ENCODE measurements around the gene APH1B. TPM values are rescaled to one million over a fixed set of nuclear protein-coding genes. Genes with fewer than 3 reads are reported as not detected.

Gene APH1B
- total RNA-seq, 1 experiment from 2014 or later = 20.9 TPM

- Histone ChIP-seq H2AK5ac (ENCODE audit: insufficient read length, low read length) (no peak overlapping the region), H3K4me1 (ENCODE audit: insufficient read depth, low read length) (peaks cover 16% of the 10 kb centered on the region), H2BK12ac (ENCODE audit: insufficient read length, low read depth, low read length) (no peak overlapping the region), H3K18ac (ENCODE audit: insufficient read length, low read depth, low read length) (no peak overlapping the region), H2BK15ac (ENCODE audit: low read depth, low read length) (no peak overlapping the region), H2BK5ac (ENCODE audit: insufficient read length, low read length) (no peak overlapping the region), H3K14ac (ENCODE audit: insufficient read depth, low read length) (peak overlapping the region; percentile 25; the same call in 1 of the 2 replicates), H3K56ac (ENCODE audit: insufficient read length, low read depth, low read length) (no peak overlapping the region), H3K9ac (ENCODE audit: extremely low read depth, insufficient read length, low read length) (no peak overlapping the region), H3K23ac (ENCODE audit: insufficient read length, low read depth, low read length) (no peak overlapping the region), H4K5ac (ENCODE audit: insufficient read length, low read depth, low read length) (no peak overlapping the region), H2AFZ (ENCODE audit: low read length) (no peak overlapping the region), H3K27me3 (ENCODE audit: insufficient read depth, low read length) (no peaks in the 10 kb centered on the region), H2BK120ac (ENCODE audit: low read depth, low read length, poor library complexity, severe bottlenecking) (no peak overlapping the region), H3K23me2 (ENCODE audit: insufficient read length, low read depth, low read length, poor library complexity, severe bottlenecking) (peaks cover 6% of the 10 kb centered on the region), H2BK20ac (ENCODE audit: low read depth, low read length, poor library complexity, severe bottlenecking) (no peak overlapping the region), H4K91ac (ENCODE audit: insufficient read length, low read depth, low read length) (no peak overlapping the region), H3K79me1 (ENCODE audit: insufficient read depth, low read depth, low read length, poor library complexity, severe bottlenecking) (no peaks in the 10 kb centered on the region), H4K8ac (replicated peaks; ENCODE audit: insufficient read length, low read depth, low read length) (no peak overlapping the region), H3K9me3 (ENCODE audit: control insufficient read depth, low read depth, low read length) (no peaks in the 10 kb centered on the region), H3K4me2 (ENCODE audit: insufficient read depth, insufficient read length, low read length) (peak overlapping the region; percentile 34), H4K20me1 (ENCODE audit: control insufficient read depth, insufficient read depth, insufficient read length) (no peaks in the 10 kb centered on the region), H3K4ac (ENCODE audit: low read depth, low read length) (no peak overlapping the region), H3T11ph (ENCODE audit: low read length) (no peak overlapping the region), H3K79me2 (ENCODE audit: insufficient read depth, low read length) (no peaks in the 10 kb centered on the region), H3K27ac (ENCODE audit: insufficient read length, low read depth, low read length) (no peak overlapping the region)
- Mint-ChIP-seq H3K27ac (peak overlapping the region in 1 of 3 experiments; percentile 91; a peak in 1 of 7 replicates), H3K36me3 (ENCODE audit: insufficient read depth in 1 of 3, low read depth in 3 of 3) (no peaks in the 10 kb centered on the region), H3K4me1 (peaks cover 52 to 55% of the 10 kb centered on the region in 2 experiments), H3K9me3 (no peaks in the 10 kb centered on the region), H3K27me3 (ENCODE audit: low read depth) (peaks cover 8% of the 10 kb centered on the region), H3K4me3 (no peak overlapping the region)
- DNase-seq = no peak
- TF ChIP-seq CTCF (conservative IDR thresholded peaks at IDR 0.05) = no peak
- no CpG with 5 or more reads among the region's 3 CpGs for WGBS (ENCODE audit: extremely low coverage, insufficient read length, low lambda C conversion rate)
These were observed 63.5 kb downstream of the APH1B start for GRCh38 chr15:63340878-63341277.
